ENCODE measurements around the gene RHEB.

- no peak for TF ChIP-seq CTCF (IDR thresholded peaks at IDR 0.05; ENCODE audit: extremely low read depth in 1 of 2, insufficient read depth in 1 of 2, low read depth in 1 of 2, low read length in 2 of 2)
- TF ChIP-seq POLR2A (IDR thresholded peaks at IDR 0.05; ENCODE audit: low read depth, low read length), result no peak
- TF ChIP-seq JUN (IDR thresholded peaks at IDR 0.05; ENCODE audit: borderline replicate concordance, insufficient read depth, insufficient read length, low read depth), result no peak
- no peak for TF ChIP-seq EZH2 (IDR thresholded peaks at IDR 0.05; ENCODE audit: borderline replicate concordance, low read depth, low read length, severe bottlenecking)
- TF ChIP-seq FOS (IDR thresholded peaks at IDR 0.05; ENCODE audit: borderline replicate concordance, insufficient read depth, low read length), result no peak
These were observed 7.3 kb downstream of the RHEB start for GRCh38 chr7:151512353-151512752.

All from endothelial cell of umbilical vein (primary cell).